Breast epithelium (tissue), 4 donors: ENCODE results near the gene PNPLA6. TPM values are rescaled to one million over a fixed set of nuclear protein-coding genes. Genes with fewer than 3 reads are reported as not detected.

ENCODE experiments used
- DNase-seq, 2 donors: peaks; one replicate each; pipeline ENCODE4 v3.0.0-alpha.2; 2019; ENCODE audit warnings: low spot score in 2 of 2
- H3K27ac ChIP-seq, 2 donors: fragments of 200-600 bp; sonication (generic) in 1 of 2; one replicate each; pipeline ENCODE4 v1.5.1; 2016 to 2019; ENCODE audit warnings: mild to moderate bottlenecking in 1 of 2
- H3K27me3 ChIP-seq, 2 donors: fragments of 200-600 bp; sonication (generic) in 1 of 2; one replicate each; pipeline versions ENCODE4 v1.5.1 to v1.6.0; 2017 to 2019; ENCODE audit warnings: control low read depth in 1 of 2, mild to moderate bottlenecking in 1 of 2
- H3K36me3 ChIP-seq: fragments of 200-600 bp; one replicate; pipeline ENCODE4 v1.5.1; 2019
- H3K4me1 ChIP-seq, 2 donors: fragments of 200-600 bp; sonication (generic); one replicate each; pipeline ENCODE4 v1.5.1; 2016 to 2019; ENCODE audit warnings: control low read depth in 1 of 2
- H3K4me3 ChIP-seq, 3 donors: fragments of 200-600 bp; sonication (generic); 1 replicate in 2 of 3; 2 replicates in 1 of 3; pipeline ENCODE4 v1.5.1; 2016 to 2019; ENCODE audit warnings: mild to moderate bottlenecking in 3 of 3, moderate library complexity in 2 of 3
- H3K9me3 ChIP-seq, 2 donors: fragments of 200-600 bp; sonication (generic) in 1 of 2; one replicate each; pipeline ENCODE4 v1.5.1; 2016 to 2019; ENCODE audit warnings: control low read depth in 1 of 2
- CTCF ChIP-seq, 3 donors: fragments of 450-650 bp; IDR thresholded peaks; one replicate each; pipeline ENCODE4 v1.5.1; 2016 to 2017; ENCODE audit warnings: antibody characterized with exemption in 3 of 3, mild to moderate bottlenecking in 3 of 3, moderate library complexity in 3 of 3
- POLR2A ChIP-seq: fragments of 450-650 bp; IDR thresholded peaks from one replicate; pipeline ENCODE4 v1.6.1; 2016; ENCODE audit warnings: antibody characterized with exemption, mild to moderate bottlenecking, moderate library complexity
- POLR2AphosphoS5 ChIP-seq, 3 donors: sonication (generic); formaldehyde crosslinking; IDR thresholded peaks; one replicate each; pipeline ENCODE4 v1.6.1; 2017; ENCODE audit warnings: antibody characterized with exemption in 3 of 3
- intact Hi-C: fragments of 100-400 bp; cut with DNase I; formaldehyde crosslinking; loops from one replicate; pipeline ENCODE4 v1.15.1; 2023; ENCODE audit warnings: low total_unique reads
- total RNA-seq, 3 donors: library from RNA; depleted of rRNA; stranded (reverse); fragments of >200 nt; gene quantifications; one replicate each; pipeline ENCODE4 v1.1.0, GENCODE V29; 2016

PNPLA6 gene
- total RNA-seq, 3 donors from 2014 or later, result 35.8 to 56.4 (median 45.8) TPM

GRCh38 chr19:7544626-7545025 is 9.1 kb downstream of the PNPLA6 start:
- intact Hi-C loops, result no loop called here
- TF ChIP-seq POLR2AphosphoS5 (IDR thresholded peaks at IDR 0.05) (no peak), CTCF (IDR thresholded peaks at IDR 0.05) (no peak), POLR2A (no peak)
- Histone ChIP-seq H3K4me3 (no peak overlapping the region), H3K9me3 (no peaks in the 10 kb centered on the region), H3K27me3 (no peaks in the 10 kb centered on the region), H3K4me1 (no peaks in the 10 kb centered on the region), H3K27ac (no peak overlapping the region), H3K36me3 (peaks cover 12% of the 10 kb centered on the region)
- no peak for DNase-seq

- Histone ChIP-seq H3K4me3 (no peak overlapping the region), H3K4me1 (no peaks in the 10 kb centered on the region), H3K27ac (no peak overlapping the region), H3K9me3 (no peaks in the 10 kb centered on the region), H3K36me3 (peaks cover 12% of the 10 kb centered on the region), H3K27me3 (no peaks in the 10 kb centered on the region)
- no peak for DNase-seq
- TF ChIP-seq POLR2A (no peak), POLR2AphosphoS5 (IDR thresholded peaks at IDR 0.05) (no peak), CTCF (IDR thresholded peaks at IDR 0.05) (no peak)
- intact Hi-C loops, result no loop called here
Measured at GRCh38 chr19:7545300-7545699, 9.8 kb downstream of the PNPLA6 start.

- DNase-seq, result no peak
- Histone ChIP-seq H3K36me3 (peaks cover 7% of the 10 kb centered on the region), H3K27ac (no peak overlapping the region), H3K4me1 (no peaks in the 10 kb centered on the region), H3K4me3 (no peak overlapping the region), H3K9me3 (no peaks in the 10 kb centered on the region), H3K27me3 (no peaks in the 10 kb centered on the region)
- no peak for TF ChIP-seq CTCF (IDR thresholded peaks at IDR 0.05)
- TF ChIP-seq POLR2AphosphoS5 (IDR thresholded peaks at IDR 0.05), result no peak
- TF ChIP-seq POLR2A, result no peak
- intact Hi-C loops, result no loop called here
Measured at GRCh38 chr19:7545904-7546303, 10.4 kb downstream of the PNPLA6 start.

- intact Hi-C loops, result no loop called here
- H3K36me3 ChIP-seq, result peaks cover 3% of the 10 kb centered on the region
- TF ChIP-seq POLR2A, result no peak
- TF ChIP-seq POLR2AphosphoS5 (IDR thresholded peaks at IDR 0.05), result no peak
- TF ChIP-seq CTCF (IDR thresholded peaks at IDR 0.05), result no peak
Measured at GRCh38 chr19:7547159-7547558, 11.6 kb downstream of the PNPLA6 start.

GRCh38 chr19:7549429-7550148 is 14.1 kb downstream of the PNPLA6 start:
- Histone ChIP-seq H3K4me1 (no peaks in the 10 kb centered on the region), H3K27ac (no peak overlapping the region), H3K27me3 (no peaks in the 10 kb centered on the region), H3K4me3 (no peak overlapping the region), H3K36me3 (no peaks in the 10 kb centered on the region), H3K9me3 (no peaks in the 10 kb centered on the region)
- DNase-seq, result no peak
- no peak for TF ChIP-seq POLR2AphosphoS5 (IDR thresholded peaks at IDR 0.05)
- intact Hi-C loops, result loop anchor here (2.0 kb wide), 1 partner anchor 61 kb away; no protein-coding TSS in a partner anchor

More at GRCh38 chr19:7547159-7547558, 11.6 kb downstream of the PNPLA6 start:
- no peaks in the 10 kb centered on the region for H3K9me3 ChIP-seq
- H3K27me3 ChIP-seq, result no peaks in the 10 kb centered on the region
- DNase-seq, result no peak
- no peak overlapping the region for H3K27ac ChIP-seq
- H3K4me1 ChIP-seq, result no peaks in the 10 kb centered on the region
- no peak overlapping the region for H3K4me3 ChIP-seq
